ENCODE data around the gene ST8SIA1. TPM values are rescaled to one million over a fixed set of nuclear protein-coding genes. Genes with fewer than 3 reads are reported as not detected.

The ST8SIA1 gene
- total RNA-seq, 1 donor from 2014 or later, result 8.5 TPM

DNA sequence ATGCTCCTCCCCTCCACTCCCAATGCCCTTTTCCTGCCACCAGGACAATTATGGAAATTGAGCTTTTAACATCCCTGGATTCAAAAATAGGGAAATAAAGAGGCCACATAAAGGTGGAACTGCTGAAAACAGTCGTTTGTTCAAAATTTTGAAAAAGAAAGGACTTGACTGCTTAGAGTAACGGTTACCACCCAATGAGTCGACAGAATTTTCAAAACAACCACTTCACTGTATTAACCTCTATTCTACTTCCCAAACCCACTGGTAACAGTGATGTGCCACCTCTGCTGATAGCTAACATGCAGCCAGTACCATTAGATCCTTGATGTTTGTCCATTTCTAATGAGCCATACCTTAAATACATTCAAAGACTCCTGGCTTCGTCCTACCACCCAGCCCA lies 4.9 kb downstream of the ST8SIA1 start:
- Histone ChIP-seq H3K36me3 (no peaks in the 10 kb centered on the region), H3K4me3 (no peak overlapping the region), H3K27ac (no peak overlapping the region), H3K4me1 (peaks cover 3% of the 10 kb centered on the region), H3K27me3 (peaks cover 8% of the 10 kb centered on the region), H3K9me3 (no peaks in the 10 kb centered on the region)
- TF ChIP-seq, protein P1, sequence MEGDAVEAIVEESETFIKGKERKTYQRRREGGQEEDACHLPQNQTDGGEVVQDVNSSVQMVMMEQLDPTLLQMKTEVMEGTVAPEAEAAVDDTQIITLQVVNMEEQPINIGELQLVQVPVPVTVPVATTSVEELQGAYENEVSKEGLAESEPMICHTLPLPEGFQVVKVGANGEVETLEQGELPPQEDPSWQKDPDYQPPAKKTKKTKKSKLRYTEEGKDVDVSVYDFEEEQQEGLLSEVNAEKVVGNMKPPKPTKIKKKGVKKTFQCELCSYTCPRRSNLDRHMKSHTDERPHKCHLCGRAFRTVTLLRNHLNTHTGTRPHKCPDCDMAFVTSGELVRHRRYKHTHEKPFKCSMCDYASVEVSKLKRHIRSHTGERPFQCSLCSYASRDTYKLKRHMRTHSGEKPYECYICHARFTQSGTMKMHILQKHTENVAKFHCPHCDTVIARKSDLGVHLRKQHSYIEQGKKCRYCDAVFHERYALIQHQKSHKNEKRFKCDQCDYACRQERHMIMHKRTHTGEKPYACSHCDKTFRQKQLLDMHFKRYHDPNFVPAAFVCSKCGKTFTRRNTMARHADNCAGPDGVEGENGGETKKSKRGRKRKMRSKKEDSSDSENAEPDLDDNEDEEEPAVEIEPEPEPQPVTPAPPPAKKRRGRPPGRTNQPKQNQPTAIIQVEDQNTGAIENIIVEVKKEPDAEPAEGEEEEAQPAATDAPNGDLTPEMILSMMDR (IDR thresholded peaks at IDR 0.05), result no peak
- intact Hi-C loops (cut with DNase I), result no loop called here
- no peak for ATAC-seq
- DNase-seq, result no peak

DNA sequence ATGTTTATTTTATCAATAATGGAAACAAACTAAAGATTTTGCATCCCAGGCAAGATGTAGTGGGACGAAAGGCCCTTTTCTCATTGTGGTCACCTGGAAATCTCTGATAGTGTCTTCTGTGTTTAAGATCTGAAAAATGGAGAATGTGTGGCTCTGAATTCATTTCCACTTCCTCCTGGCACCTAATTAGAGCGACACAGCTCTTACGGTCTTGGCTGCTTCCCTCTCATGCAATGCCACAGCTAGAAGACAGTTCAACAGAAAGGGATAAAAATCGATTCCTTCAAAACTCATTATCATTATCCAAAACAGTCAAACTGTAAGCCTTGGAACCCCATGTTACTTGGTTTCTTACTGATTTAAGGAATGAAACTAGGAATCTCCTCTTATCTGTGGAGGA lies 9.3 kb downstream of the ST8SIA1 start:
- Histone ChIP-seq H3K9me3 (no peaks in the 10 kb centered on the region), H3K36me3 (no peaks in the 10 kb centered on the region), H3K4me3 (no peak overlapping the region), H3K4me1 (no peaks in the 10 kb centered on the region), H3K27ac (no peak overlapping the region), H3K27me3 (no peaks in the 10 kb centered on the region)
- TF ChIP-seq, protein P1 (IDR thresholded peaks at IDR 0.05), result no peak
- ATAC-seq (no peak), DNase-seq (no peak)
- intact Hi-C loops (cut with DNase I), result no loop called here

DNA sequence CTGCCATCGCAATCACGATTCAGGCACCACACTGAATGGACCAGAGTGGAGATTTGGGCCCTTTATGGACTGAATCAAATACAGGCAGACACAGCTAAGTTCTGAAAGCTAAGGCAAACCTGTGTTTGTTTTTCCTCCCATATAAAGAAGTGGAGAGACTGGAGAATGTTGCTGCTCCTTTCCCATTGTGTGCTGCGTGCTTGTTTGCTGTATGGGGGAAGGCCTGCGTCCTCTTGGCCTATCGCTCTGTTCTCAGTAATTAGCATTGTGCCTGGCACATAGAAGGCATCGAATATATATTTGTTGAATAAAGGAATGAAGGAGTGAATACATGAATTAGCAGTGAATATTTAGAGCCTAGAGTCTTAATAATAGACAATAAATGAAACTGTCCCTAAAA lies 12.4 kb downstream of the ST8SIA1 start:
- DNase-seq (no peak), ATAC-seq (no peak)
- intact Hi-C loops (cut with DNase I), result no loop called here
- TF ChIP-seq, protein P1 (IDR thresholded peaks at IDR 0.05), result no peak
- Histone ChIP-seq H3K27ac (no peak overlapping the region), H3K4me3 (no peak overlapping the region), H3K9me3 (no peaks in the 10 kb centered on the region), H3K36me3 (no peaks in the 10 kb centered on the region), H3K27me3 (no peaks in the 10 kb centered on the region), H3K4me1 (no peaks in the 10 kb centered on the region)

DNA sequence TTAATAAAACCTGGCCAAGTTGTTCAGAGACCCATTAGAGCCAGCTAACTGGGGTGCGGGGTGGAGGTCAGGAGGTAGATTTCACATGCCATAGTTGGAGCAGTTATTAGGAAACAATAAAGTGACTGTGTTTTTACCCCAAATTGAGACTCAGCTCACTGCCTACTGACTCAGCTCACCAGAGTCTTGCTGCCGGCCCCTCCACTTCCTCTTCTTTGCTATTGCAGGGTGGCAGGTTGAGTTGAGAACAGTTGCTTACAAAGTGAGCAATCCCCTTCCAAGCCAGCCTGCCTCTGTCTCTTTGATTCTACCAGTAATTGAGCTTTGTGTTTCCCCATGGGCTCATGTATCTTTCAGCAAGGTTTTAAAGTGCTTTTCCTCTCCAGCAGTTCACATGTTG lies 12.9 kb downstream of the ST8SIA1 start:
- no peaks in the 10 kb centered on the region for H3K9me3 ChIP-seq
- no peaks in the 10 kb centered on the region for H3K4me1 ChIP-seq
- intact Hi-C loops (cut with DNase I), result no loop called here
- no peak for DNase-seq
- peak; percentile 74 for ATAC-seq
- H3K36me3 ChIP-seq, result no peaks in the 10 kb centered on the region
- H3K27me3 ChIP-seq, result no peaks in the 10 kb centered on the region
- TF ChIP-seq, protein P1 (IDR thresholded peaks at IDR 0.05), result no peak
- no peak overlapping the region for H3K27ac ChIP-seq
- H3K4me3 ChIP-seq, result no peak overlapping the region

DNA sequence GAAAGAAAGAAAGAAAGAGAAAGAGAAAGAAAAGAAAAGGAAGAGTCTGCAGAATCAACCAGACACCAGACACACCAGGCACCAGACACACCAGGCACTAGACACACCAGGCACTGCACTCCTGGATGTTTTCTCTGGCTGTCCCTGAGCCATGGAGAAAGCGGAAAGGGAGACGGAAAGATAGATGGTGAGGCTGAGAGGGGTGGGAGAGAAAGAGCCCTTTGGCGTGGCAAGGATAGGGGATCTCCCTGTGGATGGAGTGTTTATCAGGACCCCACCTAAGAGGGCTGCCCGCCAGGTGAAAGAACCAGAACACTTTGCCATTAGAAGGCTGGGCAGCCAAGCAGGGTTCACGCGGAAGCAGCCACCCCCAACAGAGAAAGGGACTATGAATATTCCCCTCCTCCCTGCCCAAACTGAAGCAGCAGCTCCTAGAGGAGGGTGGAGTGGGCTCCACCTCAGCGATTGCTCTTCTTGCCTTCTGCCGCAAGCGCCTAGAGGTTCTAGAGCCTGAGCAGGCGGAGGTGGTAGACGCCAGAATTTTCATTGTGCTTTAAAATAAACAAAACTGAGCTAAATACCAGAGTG lies 13.4 kb downstream of the ST8SIA1 start:
- Histone ChIP-seq H3K27ac (no peak overlapping the region), H3K4me3 (no peak overlapping the region), H3K27me3 (no peaks in the 10 kb centered on the region), H3K36me3 (no peaks in the 10 kb centered on the region), H3K9me3 (no peaks in the 10 kb centered on the region), H3K4me1 (no peaks in the 10 kb centered on the region)
- ATAC-seq, result no peak
- intact Hi-C loops (cut with DNase I), result no loop called here
- DNase-seq, result no peak
- TF ChIP-seq, protein P1 (IDR thresholded peaks at IDR 0.05), result no peak

Data from upper lobe of right lung (tissue), 1 donor.